ENCODE measurements around the gene WDR33.
A peak's percentile ranks its signal among the peaks of the same experiment; 100 is the strongest.

The WDR33 gene

GRCh38 chr2:127737892-127738291 is 73.1 kb downstream of the WDR33 start:
- TF ChIP-seq CTCF (IDR thresholded peaks at IDR 0.05; ENCODE audit: low read depth, low read length), result no peak
- no peak overlapping the region for H3K4me3 ChIP-seq (ENCODE audit: low read depth, low read length)

- no peak overlapping the region for H3K4me3 ChIP-seq (ENCODE audit: low read depth, low read length)
- no peak for TF ChIP-seq CTCF (IDR thresholded peaks at IDR 0.05; ENCODE audit: low read depth, low read length)
These were observed 75.2 kb downstream of the WDR33 start for GRCh38 chr2:127735537-127736399.

GRCh38 chr2:127735044-127735443 is 75.9 kb downstream of the WDR33 start:
- TF ChIP-seq CTCF (IDR thresholded peaks at IDR 0.05; ENCODE audit: low read depth, low read length), result no peak
- H3K4me3 ChIP-seq (ENCODE audit: low read depth, low read length), result no peak overlapping the region

GRCh38 chr2:127733816-127734537 is 77.0 kb downstream of the WDR33 start:
- peak overlapping the region; percentile 24 for H3K4me3 ChIP-seq (ENCODE audit: low read depth, low read length)
- no peak for TF ChIP-seq CTCF (IDR thresholded peaks at IDR 0.05; ENCODE audit: low read depth, low read length)

GRCh38 chr2:127733113-127733815 is 77.7 kb downstream of the WDR33 start:
- no peak overlapping the region for H3K4me3 ChIP-seq (ENCODE audit: low read depth, low read length)
- no peak for TF ChIP-seq CTCF (IDR thresholded peaks at IDR 0.05; ENCODE audit: low read depth, low read length)

- TF ChIP-seq CTCF (IDR thresholded peaks at IDR 0.05; ENCODE audit: low read depth, low read length), result no peak
- H3K4me3 ChIP-seq (ENCODE audit: low read depth, low read length), result no peak overlapping the region
These were observed 84.7 kb downstream of the WDR33 start for GRCh38 chr2:127726158-127726880.

All from WI38 (cell line).